IPS-20b (cell line): ENCODE results near the gene PDZRN3.

Experiments
- H3K27ac ChIP-seq: one replicate; pipeline ENCODE4 v1.5.1; 2013; ENCODE audit warnings: low read length
- H3K27me3 ChIP-seq: 2 replicates; pipeline ENCODE4 v1.6.1; 2013; ENCODE audit warnings: mild to moderate bottlenecking, low read length, inconsistent platforms; ENCODE audit not compliant: insufficient read depth
- H3K36me3 ChIP-seq: 2 replicates; pipeline ENCODE4 v1.6.1; 2013; ENCODE audit warnings: low read depth, mild to moderate bottlenecking, inconsistent platforms, low read length, moderate library complexity; ENCODE audit not compliant: insufficient read depth
- H3K4me1 ChIP-seq: 2 replicates; pipeline ENCODE4 v1.6.1; 2013; ENCODE audit warnings: mild to moderate bottlenecking, control low read depth, inconsistent platforms, low read length, moderate library complexity; ENCODE audit not compliant: insufficient read depth
- H3K4me3 ChIP-seq: 2 replicates; pipeline ENCODE4 v1.5.1; 2013; ENCODE audit warnings: mild to moderate bottlenecking, low read length, inconsistent platforms
- H3K9ac ChIP-seq: 2 replicates; pipeline ENCODE4 v1.6.1; 2013; ENCODE audit warnings: low read depth, mild to moderate bottlenecking, inconsistent platforms, low read length, moderate library complexity
- H3K9me3 ChIP-seq: 2 replicates; pipeline ENCODE4 v1.6.1; 2013; ENCODE audit warnings: mild to moderate bottlenecking, low read depth, low read length, inconsistent platforms; ENCODE audit not compliant: insufficient read depth

The PDZRN3 gene

DNA sequence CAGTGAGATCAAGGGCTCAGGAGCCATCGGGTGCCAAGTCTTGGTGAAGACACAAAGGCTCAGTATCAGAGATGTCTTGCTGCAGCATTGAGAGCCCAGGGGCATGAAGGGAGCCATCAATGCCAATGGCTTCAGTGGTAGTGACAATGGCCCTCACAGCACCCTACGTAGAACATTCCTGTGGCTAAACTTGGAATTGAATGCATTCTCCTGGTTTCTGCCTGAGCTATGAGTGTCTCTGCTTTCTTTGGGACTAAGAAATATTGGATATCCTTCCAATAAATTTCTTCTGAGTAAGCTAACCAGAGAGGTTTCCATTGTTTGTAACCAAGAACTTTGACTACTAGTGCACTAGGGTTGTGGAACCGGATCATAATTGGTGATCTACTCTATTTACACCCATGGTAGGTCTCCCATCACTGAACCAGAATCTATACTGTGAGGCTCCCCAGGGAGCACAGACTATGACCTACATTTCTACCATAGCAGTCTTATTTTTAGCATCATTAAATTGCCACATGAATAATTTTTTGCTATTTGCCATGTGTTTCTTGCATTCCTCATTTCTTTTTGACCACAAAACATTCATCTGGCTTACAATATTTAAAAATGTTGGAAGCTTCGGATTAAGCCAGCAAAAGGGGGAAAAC lies 31.6 kb upstream of the PDZRN3 start:
- Histone ChIP-seq H3K9me3 (no peaks in the 10 kb centered on the region), H3K27ac (no peak overlapping the region), H3K4me1 (peaks cover 7% of the 10 kb centered on the region; the same call in 1 of the 2 replicates), H3K27me3 (no peaks in the 10 kb centered on the region), H3K36me3 (no peaks in the 10 kb centered on the region), H3K9ac (no peak overlapping the region), H3K4me3 (no peak overlapping the region)

- Histone ChIP-seq H3K27me3 (no peaks in the 10 kb centered on the region), H3K4me1 (peaks cover 7% of the 10 kb centered on the region; the same call in 1 of the 2 replicates), H3K4me3 (no peak overlapping the region), H3K9ac (no peak overlapping the region), H3K9me3 (no peaks in the 10 kb centered on the region), H3K27ac (no peak overlapping the region), H3K36me3 (no peaks in the 10 kb centered on the region)
These were observed 30.5 kb upstream of the PDZRN3 start for GRCh38 chr3:73655197-73655596.

GRCh38 chr3:73653877-73654276 lies 29.1 kb upstream of the PDZRN3 start:
- no peak overlapping the region for H3K4me3 ChIP-seq
- H3K27ac ChIP-seq: no peak overlapping the region
- no peaks in the 10 kb centered on the region for H3K27me3 ChIP-seq
- H3K9ac ChIP-seq: no peak overlapping the region
- peaks cover 7% of the 10 kb centered on the region; the same call in 1 of the 2 replicates for H3K4me1 ChIP-seq
- H3K9me3 ChIP-seq: no peaks in the 10 kb centered on the region
- H3K36me3 ChIP-seq: no peaks in the 10 kb centered on the region

DNA sequence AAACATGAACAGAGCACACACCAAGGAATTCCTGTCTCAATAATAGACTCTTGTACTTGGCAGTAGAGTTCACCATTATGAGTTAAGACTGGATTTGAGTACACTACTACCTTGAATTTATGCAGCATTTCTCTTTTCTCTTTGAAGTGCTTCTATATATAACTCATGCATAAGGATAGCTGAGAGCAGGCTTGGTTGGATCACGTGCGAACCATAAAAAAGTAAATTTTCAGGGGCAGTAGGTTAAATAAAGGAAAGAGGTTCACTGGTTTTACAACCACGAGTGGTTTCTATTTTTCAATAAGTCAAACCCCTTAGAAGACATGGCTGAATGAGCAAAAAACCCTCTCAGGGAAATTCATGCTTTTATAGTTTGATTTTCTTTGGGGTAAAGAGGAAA lies 28.6 kb upstream of the PDZRN3 start:
- H3K4me1 ChIP-seq: peaks cover 5% of the 10 kb centered on the region; the same call in 1 of the 2 replicates
- H3K36me3 ChIP-seq: no peaks in the 10 kb centered on the region
- H3K9ac ChIP-seq: no peak overlapping the region
- H3K9me3 ChIP-seq: no peaks in the 10 kb centered on the region
- no peak overlapping the region for H3K4me3 ChIP-seq
- no peaks in the 10 kb centered on the region for H3K27me3 ChIP-seq
- no peak overlapping the region for H3K27ac ChIP-seq

DNA sequence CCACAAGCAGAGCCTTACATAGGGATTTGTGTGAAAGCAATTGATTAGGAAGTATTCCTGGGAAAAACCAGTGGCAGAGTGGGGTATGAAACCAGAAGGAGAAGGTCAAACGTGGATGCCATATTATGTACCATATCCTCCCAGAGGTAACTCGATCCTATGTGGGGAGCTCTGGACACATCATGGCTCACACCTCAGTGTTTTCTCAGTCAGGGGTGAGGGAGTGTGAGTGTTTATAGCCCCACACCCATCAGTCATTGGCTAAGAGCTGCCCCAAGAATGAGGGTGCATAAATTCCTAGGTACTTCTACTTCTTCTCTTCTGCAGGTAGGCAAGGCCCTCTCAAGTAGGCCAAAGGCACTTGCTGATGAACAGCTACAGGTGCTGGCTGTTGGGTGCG lies 28.2 kb upstream of the PDZRN3 start:
- Histone ChIP-seq H3K4me3 (no peak overlapping the region), H3K36me3 (no peaks in the 10 kb centered on the region), H3K27me3 (no peaks in the 10 kb centered on the region)

DNA sequence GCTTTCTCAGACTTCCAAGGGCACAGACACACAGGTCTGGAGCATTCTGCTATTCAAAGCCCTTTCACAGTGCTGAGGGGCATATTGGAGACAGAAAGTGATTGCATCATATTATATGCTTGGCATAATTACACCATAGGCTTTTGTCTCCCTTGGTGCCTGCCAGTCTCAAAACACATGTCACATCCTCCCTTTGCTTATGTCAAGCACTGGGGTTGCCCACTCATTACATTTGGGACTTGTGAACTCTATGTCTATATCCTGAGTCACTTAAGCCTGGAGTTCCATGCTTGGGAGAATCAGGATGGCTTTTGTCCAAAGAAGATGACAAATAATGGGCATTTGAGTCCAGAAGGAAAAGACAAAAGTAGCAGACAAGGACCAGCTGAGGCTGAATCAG lies 12.3 kb upstream of the PDZRN3 start:
- Histone ChIP-seq H3K4me1 (no peaks in the 10 kb centered on the region; the same call in 1 of the 2 replicates), H3K27ac (no peak overlapping the region), H3K9me3 (no peaks in the 10 kb centered on the region), H3K9ac (no peak overlapping the region), H3K4me3 (no peak overlapping the region), H3K27me3 (no peaks in the 10 kb centered on the region), H3K36me3 (no peaks in the 10 kb centered on the region)

More for the DNA sequence above, 28.2 kb upstream of the PDZRN3 start:
- Histone ChIP-seq H3K27ac (no peak overlapping the region), H3K9ac (no peak overlapping the region), H3K9me3 (no peaks in the 10 kb centered on the region), H3K4me1 (peaks cover under 1% of the 10 kb centered on the region; the same call in 1 of the 2 replicates)

- H3K9ac ChIP-seq: no peak overlapping the region
- no peaks in the 10 kb centered on the region for H3K36me3 ChIP-seq
- H3K27ac ChIP-seq: no peak overlapping the region
- H3K4me3 ChIP-seq: no peak overlapping the region
- no peaks in the 10 kb centered on the region for H3K9me3 ChIP-seq
- H3K4me1 ChIP-seq: no peaks in the 10 kb centered on the region; the same call in 1 of the 2 replicates
- no peaks in the 10 kb centered on the region for H3K27me3 ChIP-seq
These were observed 10.5 kb upstream of the PDZRN3 start for GRCh38 chr3:73635254-73635653.

GRCh38 chr3:73633916-73634344 lies 9.2 kb upstream of the PDZRN3 start:
- no peak overlapping the region for H3K27ac ChIP-seq
- H3K27me3 ChIP-seq: no peaks in the 10 kb centered on the region
- no peak overlapping the region for H3K4me3 ChIP-seq
- no peak overlapping the region for H3K9ac ChIP-seq
- H3K9me3 ChIP-seq: no peaks in the 10 kb centered on the region
- H3K4me1 ChIP-seq: no peaks in the 10 kb centered on the region; the same call in 1 of the 2 replicates
- no peaks in the 10 kb centered on the region for H3K36me3 ChIP-seq

- no peak overlapping the region for H3K4me3 ChIP-seq
- H3K4me1 ChIP-seq: no peaks in the 10 kb centered on the region; the same call in 1 of the 2 replicates
- no peaks in the 10 kb centered on the region for H3K36me3 ChIP-seq
- H3K9ac ChIP-seq: no peak overlapping the region
- no peaks in the 10 kb centered on the region for H3K9me3 ChIP-seq
- H3K27me3 ChIP-seq: no peaks in the 10 kb centered on the region
- no peak overlapping the region for H3K27ac ChIP-seq
These were observed 8.7 kb upstream of the PDZRN3 start for GRCh38 chr3:73633453-73633852.

GRCh38 chr3:73626106-73626505 lies 1.4 kb upstream of the PDZRN3 start:
- no peak overlapping the region for H3K9ac ChIP-seq
- no peak overlapping the region for H3K27ac ChIP-seq
- no peaks in the 10 kb centered on the region for H3K9me3 ChIP-seq
- peaks cover 17% of the 10 kb centered on the region; the same call in 1 of the 2 replicates for H3K4me1 ChIP-seq
- H3K36me3 ChIP-seq: no peaks in the 10 kb centered on the region
- H3K27me3 ChIP-seq: peaks cover 41% of the 10 kb centered on the region
- H3K4me3 ChIP-seq: no peak overlapping the region

GRCh38 chr3:73624017-73624820 lies 522 bp downstream of the PDZRN3 start:
- no peak overlapping the region for H3K27ac ChIP-seq
- H3K27me3 ChIP-seq: peaks cover 41% of the 10 kb centered on the region
- no peaks in the 10 kb centered on the region for H3K9me3 ChIP-seq
- H3K4me1 ChIP-seq: peaks cover 17% of the 10 kb centered on the region; the same call in 1 of the 2 replicates
- H3K4me3 ChIP-seq: peak overlapping the region; percentile 81
- H3K36me3 ChIP-seq: no peaks in the 10 kb centered on the region
- H3K9ac ChIP-seq: peak overlapping the region; percentile 73; the same call in 1 of the 2 replicates

DNA sequence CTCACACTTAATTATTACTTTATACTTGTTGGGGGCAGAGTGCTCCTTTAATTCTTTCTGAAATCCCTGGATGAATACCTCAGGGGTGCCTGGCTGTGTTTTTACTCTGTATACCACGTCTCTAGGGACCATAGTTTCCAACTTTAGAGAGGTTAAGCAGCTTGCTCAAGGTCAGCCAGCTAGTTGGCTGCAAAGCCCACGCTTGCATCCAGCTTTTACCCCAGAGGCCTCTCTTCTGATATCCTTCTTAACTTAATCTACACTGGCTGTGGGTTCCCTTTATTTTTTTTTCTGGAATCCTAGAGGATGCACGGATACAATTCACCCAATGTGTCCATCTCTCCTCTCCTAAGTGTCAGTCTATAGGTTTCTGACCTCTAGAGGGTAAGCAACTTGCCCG lies 1.4 kb downstream of the PDZRN3 start:
- Histone ChIP-seq H3K9ac (peak overlapping the region; percentile 16; the same call in 1 of the 2 replicates), H3K4me1 (peaks cover 17% of the 10 kb centered on the region; the same call in 1 of the 2 replicates), H3K9me3 (no peaks in the 10 kb centered on the region), H3K4me3 (peak overlapping the region; percentile 81), H3K27me3 (peaks cover 41% of the 10 kb centered on the region), H3K36me3 (no peaks in the 10 kb centered on the region), H3K27ac (no peak overlapping the region)
